ENCODE measurements around the gene IFI27L1.

The IFI27L1 gene

GRCh38 chr14:94080621-94081385, at the start of gene IFI27L1, which contains the start of gene DDX24:
Gene IFI27L1 (plus strand): TSS chr14:94081310. CDS start chr14:94096938, 15,628 bp downstream.
Gene DDX24 (minus strand): TSS chr14:94081202. CDS start chr14:94079742, 1,460 bp downstream.
- peak; percentile 95 for FAIRE-seq
- DNase-seq (ENCODE audit: extremely low spot score, insufficient read length, low read depth), result peak; percentile 96

GRCh38 chr14:94031883-94032279, 49.2 kb upstream of the IFI27L1 start:
- FAIRE-seq, result no peak
- no peak for DNase-seq (ENCODE audit: extremely low spot score, insufficient read length, low read depth)

GRCh38 chr14:94034886-94035285, 46.2 kb upstream of the IFI27L1 start:
- DNase-seq (ENCODE audit: extremely low spot score, insufficient read length, low read depth) (no peak), FAIRE-seq (no peak)

GRCh38 chr14:94036313-94037167, 44.6 kb upstream of the IFI27L1 start:
- FAIRE-seq (peak; percentile 91), DNase-seq (ENCODE audit: extremely low spot score, insufficient read length, low read depth) (peak; percentile 63)

- FAIRE-seq (no peak), DNase-seq (ENCODE audit: extremely low spot score, insufficient read length, low read depth) (no peak)
Measured at GRCh38 chr14:94037954-94038353, 43.2 kb upstream of the IFI27L1 start.

- no peak for DNase-seq (ENCODE audit: extremely low spot score, insufficient read length, low read depth)
- no peak for FAIRE-seq
Measured at GRCh38 chr14:94038510-94038909, 42.6 kb upstream of the IFI27L1 start.

- FAIRE-seq, result no peak
- DNase-seq (ENCODE audit: extremely low spot score, insufficient read length, low read depth), result no peak
Measured at GRCh38 chr14:94038921-94039629, 42.0 kb upstream of the IFI27L1 start.

- FAIRE-seq, result no peak
- no peak for DNase-seq (ENCODE audit: extremely low spot score, insufficient read length, low read depth)
Measured at GRCh38 chr14:94040247-94040646, 40.9 kb upstream of the IFI27L1 start.

GRCh38 chr14:94040796-94041195, 40.3 kb upstream of the IFI27L1 start:
- no peak for DNase-seq (ENCODE audit: extremely low spot score, insufficient read length, low read depth)
- FAIRE-seq, result no peak

- no peak for DNase-seq (ENCODE audit: extremely low spot score, insufficient read length, low read depth)
- FAIRE-seq, result no peak
Measured at GRCh38 chr14:94041551-94042346, 39.4 kb upstream of the IFI27L1 start.

- DNase-seq (ENCODE audit: extremely low spot score, insufficient read length, low read depth) (no peak), FAIRE-seq (no peak)
Measured at GRCh38 chr14:94042433-94043091, 38.5 kb upstream of the IFI27L1 start.

GRCh38 chr14:94043111-94043755, 37.9 kb upstream of the IFI27L1 start:
- no peak for DNase-seq (ENCODE audit: extremely low spot score, insufficient read length, low read depth)
- no peak for FAIRE-seq

GRCh38 chr14:94043756-94044475, 37.2 kb upstream of the IFI27L1 start:
- FAIRE-seq (no peak), DNase-seq (ENCODE audit: extremely low spot score, insufficient read length, low read depth) (no peak)

GRCh38 chr14:94044476-94045091, 36.5 kb upstream of the IFI27L1 start:
- FAIRE-seq, result no peak
- no peak for DNase-seq (ENCODE audit: extremely low spot score, insufficient read length, low read depth)

- no peak for FAIRE-seq
- DNase-seq (ENCODE audit: extremely low spot score, insufficient read length, low read depth), result no peak
Measured at GRCh38 chr14:94045101-94045500, 36.0 kb upstream of the IFI27L1 start.

- DNase-seq (ENCODE audit: extremely low spot score, insufficient read length, low read depth) (no peak), FAIRE-seq (no peak)
Measured at GRCh38 chr14:94045563-94046345, 35.4 kb upstream of the IFI27L1 start.

- DNase-seq (ENCODE audit: extremely low spot score, insufficient read length, low read depth), result no peak
- FAIRE-seq, result no peak
Measured at GRCh38 chr14:94046696-94047250, 34.3 kb upstream of the IFI27L1 start.

Measured in GM18507 (cell line).